Gastrocnemius medialis (tissue), 4 donors: ENCODE measurements around the gene POLR3GL.

ENCODE experiments used
- POLR2A ChIP-seq, 2 donors: fragments of 450-650 bp; IDR thresholded peaks; one replicate each; pipeline ENCODE4 v1.6.1; 2017; ENCODE audit warnings: antibody characterized with exemption in 2 of 2, mild to moderate bottlenecking in 2 of 2, moderate library complexity in 2 of 2
- TF ChIP-seq, protein P1 (sequence below), 5 experiments: fragments of 450-650 bp in 3 of 5; fragments of 200-600 bp in 2 of 5; sonication (generic) in 2 of 5; IDR thresholded peaks in 4 of 5; conservative IDR thresholded peaks in 1 of 5; 1 replicate in 4 of 5; 2 replicates in 1 of 5; pipeline ENCODE4 v1.5.1; 2016 to 2019; ENCODE audit warnings: antibody characterized with exemption in 5 of 5, mild to moderate bottlenecking in 3 of 5, moderate library complexity in 3 of 5

DNA sequence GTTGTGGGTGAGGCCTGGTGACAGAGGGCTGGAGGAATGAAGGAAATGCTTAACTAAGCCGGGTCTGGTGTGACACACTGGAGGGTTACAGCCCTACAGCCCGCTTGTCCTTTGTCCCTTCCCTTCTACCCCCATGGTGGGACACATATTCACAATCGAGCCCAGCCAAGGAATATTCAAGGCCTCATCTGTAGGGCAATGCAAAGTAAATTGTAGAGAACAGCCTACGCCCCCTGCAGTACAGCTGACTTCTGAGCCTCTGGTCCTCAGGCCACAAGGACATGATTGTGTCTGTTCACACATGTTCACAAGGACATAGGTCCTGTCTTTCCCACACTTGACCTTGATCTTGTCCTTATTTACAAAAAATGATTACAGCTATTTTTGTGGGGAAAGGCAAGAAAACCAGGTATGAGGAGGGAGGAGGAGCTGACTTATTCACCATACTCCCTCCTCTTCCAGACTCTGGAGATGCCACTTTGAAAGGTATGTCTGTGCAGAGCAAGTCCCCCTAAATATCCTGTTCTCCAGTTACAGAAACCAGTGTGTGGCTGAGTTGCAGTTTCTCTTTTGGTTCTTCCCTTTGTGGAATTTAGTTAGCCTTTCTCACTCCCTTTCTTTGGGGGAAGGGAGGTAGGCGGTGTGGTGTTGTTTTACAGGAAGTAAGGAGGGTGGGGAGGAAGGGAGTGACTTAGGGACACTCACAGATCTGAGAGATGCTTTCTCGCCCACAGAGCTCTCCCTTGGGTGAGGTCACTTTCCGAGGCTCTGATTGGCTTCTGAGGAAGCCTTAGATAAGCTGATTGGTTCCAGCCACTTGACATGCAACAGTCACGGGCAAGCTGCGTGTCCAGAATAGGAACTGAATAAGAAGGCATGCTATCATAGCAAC lies 14.6 kb downstream of the POLR3GL start:
- TF ChIP-seq, protein P1, sequence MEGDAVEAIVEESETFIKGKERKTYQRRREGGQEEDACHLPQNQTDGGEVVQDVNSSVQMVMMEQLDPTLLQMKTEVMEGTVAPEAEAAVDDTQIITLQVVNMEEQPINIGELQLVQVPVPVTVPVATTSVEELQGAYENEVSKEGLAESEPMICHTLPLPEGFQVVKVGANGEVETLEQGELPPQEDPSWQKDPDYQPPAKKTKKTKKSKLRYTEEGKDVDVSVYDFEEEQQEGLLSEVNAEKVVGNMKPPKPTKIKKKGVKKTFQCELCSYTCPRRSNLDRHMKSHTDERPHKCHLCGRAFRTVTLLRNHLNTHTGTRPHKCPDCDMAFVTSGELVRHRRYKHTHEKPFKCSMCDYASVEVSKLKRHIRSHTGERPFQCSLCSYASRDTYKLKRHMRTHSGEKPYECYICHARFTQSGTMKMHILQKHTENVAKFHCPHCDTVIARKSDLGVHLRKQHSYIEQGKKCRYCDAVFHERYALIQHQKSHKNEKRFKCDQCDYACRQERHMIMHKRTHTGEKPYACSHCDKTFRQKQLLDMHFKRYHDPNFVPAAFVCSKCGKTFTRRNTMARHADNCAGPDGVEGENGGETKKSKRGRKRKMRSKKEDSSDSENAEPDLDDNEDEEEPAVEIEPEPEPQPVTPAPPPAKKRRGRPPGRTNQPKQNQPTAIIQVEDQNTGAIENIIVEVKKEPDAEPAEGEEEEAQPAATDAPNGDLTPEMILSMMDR (IDR thresholded peaks at IDR 0.05 in 4 of 5, conservative IDR thresholded peaks at IDR 0.05 in 1 of 5) = peak in 4 of 5 experiments; percentile 29 to 42 (median 31)
- peak in 1 of 2 donors; percentile 91 for TF ChIP-seq POLR2A (IDR thresholded peaks at IDR 0.05)
